Fibroblast of skin of right quadriceps (primary cell): ENCODE data around the gene ACOXL.

Experiments
- DNase-seq: peaks from one replicate; pipeline ENCODE4 v3.0.0-alpha.2; 2013

ACOXL gene

DNA sequence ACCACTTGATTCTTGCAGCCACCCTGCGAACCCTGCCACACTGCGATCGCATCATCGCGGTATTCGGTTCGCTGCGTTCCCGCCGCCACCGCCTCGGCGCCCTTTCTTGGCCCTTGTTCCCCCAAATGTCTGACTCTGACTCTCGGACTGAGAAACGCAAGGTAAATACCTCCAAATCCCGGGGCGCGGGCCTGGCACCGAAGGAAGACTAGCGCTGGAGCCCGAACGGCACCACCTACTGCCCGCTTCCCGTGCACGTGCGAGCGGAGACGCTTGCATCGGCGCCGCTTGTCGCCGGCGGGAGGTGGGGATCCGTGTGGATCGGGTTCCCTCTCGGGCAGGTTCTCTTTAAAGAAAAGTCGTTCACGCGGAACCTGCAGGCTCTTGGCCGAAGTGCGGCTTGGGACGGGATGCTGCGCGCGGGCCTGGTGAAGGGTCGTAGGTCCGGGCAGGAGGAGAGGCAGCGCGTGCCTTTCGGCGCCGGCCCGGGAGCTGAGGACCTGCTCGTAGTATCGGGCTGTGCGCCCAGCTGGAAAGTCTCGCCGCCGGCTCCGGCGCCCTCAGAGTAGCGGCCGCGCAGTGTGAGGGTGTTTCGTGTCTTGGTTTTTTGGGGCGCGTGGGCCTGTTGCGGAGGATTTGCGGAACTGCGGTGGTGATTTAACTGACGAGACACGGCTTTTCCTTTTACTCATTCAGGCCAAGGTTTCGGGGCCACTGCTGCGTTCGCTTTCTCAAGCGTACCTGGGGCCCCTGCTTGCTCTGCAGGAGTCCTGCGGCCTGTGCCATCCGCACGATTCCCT is 388.9 kb downstream of the ACOXL start:
- DNase-seq = peak; percentile 32

DNA sequence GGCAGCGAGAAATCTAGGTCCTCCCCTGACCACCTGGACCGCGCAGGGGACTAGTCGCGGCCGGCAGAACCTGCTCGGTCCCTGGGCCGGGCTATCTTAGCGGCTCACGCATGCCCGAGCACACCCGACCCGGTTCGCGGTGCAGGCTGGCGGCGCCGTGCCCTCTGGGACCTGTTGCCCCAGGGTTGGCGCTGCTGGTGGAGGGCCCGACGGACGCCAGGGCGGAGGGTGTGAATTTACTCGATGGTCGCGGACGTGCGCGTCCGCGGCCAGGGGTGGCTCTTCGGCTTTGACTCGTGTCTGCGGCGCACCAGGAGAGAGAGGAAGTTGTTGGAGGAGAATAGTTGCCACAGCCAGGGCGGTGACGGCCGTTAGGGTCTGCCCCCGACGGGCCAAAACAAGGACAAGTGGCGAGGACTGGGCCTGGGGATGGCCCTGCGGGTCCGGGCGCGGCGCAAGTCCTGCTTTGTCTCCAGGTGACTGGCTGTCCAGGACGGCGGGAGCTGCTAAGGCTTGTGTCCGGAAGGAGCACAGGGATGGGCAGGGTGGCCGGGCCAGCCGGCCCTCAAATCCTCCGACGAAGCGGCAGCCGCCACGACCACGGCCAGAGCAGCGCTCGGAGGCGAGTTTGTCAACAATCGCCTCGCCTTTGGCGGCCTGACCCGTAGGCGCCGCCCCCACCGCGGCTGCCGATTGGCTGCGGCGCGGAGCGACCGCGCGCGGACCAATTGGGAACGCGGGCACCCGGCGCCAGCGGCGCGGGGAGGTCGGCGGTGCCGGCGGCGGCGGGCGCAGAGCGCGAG is 389.7 kb downstream of the ACOXL start:
- DNase-seq = peak; percentile 86

DNA sequence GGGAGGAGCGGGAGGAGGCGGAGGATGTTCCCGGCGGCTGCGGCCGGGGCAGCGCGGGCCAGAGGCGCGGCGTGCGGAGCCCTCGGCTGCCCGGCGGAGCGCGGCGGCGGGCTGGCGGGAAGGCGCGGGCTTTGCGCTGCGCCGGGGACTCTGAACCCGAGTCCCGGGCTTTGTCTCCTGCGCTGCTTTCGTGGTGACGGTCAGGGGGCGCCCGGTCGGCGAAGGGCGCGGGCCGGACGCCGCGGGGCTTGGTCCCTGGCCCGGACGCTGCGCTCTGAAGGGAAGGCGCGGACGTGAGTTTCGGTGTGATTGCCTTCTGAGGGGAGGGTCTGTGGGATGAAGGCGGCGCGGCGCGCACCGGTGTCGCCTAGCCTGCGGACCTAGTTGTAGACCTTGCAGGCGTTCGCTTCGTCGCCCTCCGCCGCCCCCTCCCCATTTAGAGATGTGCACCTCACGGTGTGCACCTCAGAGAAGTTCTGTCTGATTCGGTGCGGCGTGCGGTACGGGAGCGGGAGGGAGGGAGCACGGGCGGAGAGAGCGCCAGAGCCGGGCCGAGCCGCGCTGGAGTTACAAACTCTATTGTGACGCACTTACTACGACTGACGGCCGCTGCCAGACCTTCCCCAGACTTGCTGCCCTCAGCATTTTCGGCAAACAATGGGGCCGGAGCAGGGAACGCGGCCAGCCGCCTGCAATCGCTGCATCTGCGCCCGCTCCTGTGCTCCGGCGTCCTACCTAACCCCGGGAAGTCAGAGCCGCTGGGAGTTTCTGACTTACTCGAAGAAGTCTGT is 390.5 kb downstream of the ACOXL start:
- DNase-seq = peak; percentile 70

DNA sequence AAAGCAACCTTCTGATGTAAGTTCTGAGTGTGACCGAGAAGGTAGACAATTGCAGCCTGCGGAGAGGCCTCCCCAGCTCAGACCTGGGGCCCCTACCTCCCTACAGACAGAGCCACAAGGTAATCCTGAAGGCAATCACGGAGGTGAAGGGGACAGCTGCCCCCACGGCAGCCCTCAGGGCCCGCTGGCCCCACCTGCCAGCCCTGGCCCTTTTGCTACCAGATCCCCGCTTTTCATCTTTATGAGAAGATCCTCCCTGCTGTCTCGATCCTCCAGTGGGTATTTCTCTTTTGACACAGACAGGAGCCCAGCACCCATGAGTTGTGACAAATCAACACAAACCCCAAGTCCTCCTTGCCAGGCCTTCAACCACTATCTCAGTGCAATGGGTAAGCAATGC is 391.4 kb downstream of the ACOXL start:
- no peak for DNase-seq

DNA sequence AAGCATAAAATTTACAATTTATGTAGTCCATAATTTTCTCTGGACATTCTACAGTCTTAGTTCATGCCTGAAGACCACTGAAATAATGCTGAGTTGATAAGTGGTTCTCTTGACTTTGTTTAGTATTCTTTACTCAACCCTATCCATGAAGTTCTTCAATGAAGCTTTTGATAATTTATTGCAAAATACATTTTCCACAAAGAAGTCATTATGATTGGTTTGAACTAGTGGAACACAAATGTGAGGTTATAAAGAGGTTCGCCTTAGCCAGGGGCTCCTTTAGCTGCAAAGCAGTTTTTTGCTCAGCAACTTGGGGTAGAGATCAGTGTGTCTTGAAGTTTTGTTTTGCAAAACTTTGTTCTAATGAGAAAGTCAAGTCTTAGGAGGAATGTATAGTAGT is 394.2 kb downstream of the ACOXL start:
- no peak for DNase-seq

DNA sequence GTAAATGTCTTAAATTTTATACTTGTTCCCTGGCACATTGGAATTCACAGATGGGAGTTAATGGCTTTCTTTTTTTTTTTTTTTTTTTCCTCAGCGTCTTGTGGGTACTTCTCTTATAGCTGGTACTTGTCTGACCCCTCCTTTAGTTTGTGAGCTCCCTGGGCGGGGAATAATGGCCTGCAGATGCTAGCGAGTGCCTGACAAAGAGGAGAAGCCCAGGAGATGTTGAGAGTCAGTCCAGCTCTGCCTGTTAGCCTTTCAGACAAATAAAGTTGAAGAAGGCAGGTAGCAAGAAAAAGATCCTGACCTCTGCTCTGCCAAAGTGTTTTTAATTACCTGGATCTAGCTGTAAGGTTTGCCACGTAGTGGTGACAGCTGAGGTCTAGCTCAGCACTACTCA is 395.0 kb downstream of the ACOXL start:
- DNase-seq = no peak

DNA sequence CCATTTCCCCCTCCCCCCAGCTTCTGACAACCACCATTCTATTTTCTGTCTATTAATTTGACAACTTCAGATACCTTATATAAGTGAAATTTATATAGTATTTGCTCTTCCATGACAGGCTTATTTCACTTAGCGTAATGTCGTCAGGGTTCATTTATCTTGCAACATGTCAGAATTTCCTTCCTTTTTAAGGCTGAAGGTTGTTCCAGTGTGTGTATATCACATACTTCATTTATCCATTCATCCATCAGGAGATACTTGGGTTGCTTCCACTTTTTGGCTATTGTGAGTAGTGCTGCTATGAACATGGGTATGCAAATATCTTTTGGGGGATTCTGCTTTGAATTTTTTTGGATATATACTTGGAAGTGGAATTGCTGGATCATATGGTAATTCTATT is 395.7 kb downstream of the ACOXL start:
- DNase-seq = no peak

DNA sequence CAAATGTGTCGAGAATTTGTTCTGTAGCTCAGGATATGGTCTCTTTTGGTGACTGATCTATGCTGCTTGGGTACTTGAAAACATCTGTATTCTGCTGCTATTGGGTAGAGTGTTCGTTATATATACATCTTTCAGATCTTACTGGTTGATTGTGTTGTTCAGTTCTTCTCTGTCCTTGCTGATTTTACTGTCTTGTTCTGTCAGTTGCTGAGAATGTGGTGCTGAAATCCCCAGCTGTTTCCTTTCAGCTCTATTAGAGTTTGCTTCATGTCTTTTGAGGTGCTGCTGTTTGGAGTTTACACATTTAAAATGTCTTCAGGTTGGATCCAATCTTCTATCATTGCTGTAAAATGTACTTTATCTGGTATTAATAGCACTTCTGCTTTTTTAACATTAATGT is 401.2 kb downstream of the ACOXL start:
- no peak for DNase-seq

DNA sequence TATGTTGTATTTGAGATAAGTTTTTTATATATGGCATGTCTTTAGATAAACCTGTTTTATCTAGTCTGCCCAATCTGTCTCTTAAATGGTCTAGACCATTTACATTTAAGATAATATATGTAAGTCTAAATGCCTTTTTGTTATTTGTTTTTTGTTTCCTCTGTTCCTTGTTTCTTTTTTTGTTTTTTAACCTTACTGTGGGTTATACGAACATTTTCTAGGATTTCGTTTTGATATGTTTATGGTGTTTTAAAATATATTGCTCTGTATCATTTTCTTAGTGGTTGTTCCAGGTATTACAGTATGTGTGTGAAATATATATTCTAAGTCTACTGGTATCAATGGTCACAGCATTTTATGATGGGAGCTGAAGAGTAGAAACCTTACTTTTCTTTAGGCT is 401.7 kb downstream of the ACOXL start:
- DNase-seq = no peak

DNA sequence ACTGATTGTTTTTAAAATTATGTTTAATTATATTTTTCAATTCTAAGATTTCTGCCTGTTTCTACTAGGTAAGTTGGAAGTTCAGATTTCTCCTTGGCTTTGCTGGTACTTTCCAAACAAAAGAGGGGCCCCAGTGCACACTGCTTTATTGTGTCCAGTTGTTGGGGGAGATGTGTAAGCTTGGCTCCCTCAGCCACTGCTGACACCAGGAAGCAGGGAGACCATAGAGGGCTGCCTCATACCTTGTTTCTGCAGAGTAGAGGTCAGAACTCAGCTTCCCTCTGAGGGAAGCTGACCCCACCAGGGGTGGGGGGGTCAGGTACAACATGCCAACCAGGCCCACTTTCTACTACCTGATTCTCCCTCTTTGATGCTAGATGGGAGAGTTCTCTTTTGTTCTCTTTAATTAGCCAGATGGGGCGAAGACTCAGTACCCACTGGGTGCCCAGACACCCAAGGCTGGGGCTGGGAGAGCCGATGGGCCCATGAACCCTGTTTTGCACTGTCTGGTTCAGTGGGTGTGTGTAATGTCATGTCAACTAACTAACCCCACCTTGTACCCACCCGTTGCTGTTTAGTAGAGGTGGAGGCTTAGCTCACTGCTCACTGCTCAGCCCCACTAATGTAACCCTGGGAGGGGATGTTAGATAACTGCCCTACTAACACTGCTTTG is 403.0 kb downstream of the ACOXL start:
- DNase-seq = no peak

DNA sequence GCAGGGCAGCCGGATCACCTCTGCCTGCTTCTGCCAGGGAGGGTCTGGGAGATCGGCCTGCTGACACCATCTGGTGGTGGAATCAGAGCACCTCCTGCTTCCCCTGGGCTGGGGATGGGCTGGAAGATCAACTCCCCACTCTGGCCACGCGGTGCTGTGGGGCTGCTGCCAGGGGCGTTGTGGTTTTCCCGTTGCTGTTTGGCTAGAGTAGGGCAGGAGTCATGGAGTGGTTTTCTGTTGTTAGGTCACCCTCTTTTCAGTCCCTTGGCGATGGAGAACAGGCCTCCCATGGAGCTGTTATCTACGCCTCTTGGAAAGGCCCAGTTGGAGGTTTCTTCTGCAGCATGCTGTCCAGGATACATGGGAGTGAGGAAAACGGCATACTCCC is 403.5 kb downstream of the ACOXL start:
- DNase-seq = peak; percentile 22

DNA sequence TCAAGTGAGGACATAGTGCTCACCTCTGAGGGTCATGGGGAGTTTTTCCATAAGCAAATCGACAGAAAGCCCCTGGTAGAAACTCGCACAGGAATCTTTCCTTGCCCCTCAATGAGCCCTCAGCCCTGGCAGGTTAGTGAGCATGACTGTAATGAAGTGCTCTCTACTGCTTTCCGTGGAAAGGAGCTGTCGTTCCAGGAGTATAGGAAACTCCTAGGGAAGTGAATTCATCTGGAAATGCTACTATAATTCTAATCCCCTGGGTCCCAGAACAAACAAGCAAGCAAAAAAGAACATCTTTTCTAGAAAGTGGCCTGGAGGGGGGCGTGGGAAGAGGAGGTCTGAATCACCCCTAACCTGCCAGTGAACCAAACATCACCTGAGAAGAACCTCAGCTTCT is 406.5 kb downstream of the ACOXL start:
- DNase-seq = no peak

DNA sequence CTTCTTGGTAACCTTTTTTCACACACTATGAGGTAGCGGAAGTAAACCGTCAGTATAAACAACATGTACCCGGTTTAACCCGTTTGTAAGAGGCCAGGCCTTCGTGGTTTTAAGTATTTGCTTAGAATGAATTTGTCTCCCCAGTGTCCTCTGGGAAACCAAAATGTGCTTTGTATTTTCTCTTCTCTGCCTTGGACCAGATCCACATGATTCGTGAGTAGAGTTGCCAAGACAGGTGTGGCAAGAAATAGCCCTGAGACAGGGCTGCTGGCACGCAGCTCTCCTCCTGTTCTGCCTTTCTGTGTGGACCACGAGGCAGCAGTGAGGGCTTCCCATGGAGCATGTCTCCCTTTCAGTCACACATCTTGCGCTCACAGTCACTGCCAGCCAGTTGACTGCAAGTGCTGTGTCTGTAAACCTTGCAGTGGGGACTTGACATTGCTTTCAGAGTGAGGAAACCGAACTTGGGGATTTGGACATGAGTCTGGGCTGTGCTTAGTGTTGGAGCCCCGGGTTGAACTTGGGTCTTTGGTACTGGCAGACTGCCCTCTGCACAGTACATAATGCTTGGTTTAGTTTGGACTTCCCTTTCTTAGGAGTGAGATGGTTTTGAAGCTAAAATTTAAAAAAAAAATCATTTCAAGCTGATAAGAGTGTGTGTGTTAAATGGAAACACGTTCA is 407.4 kb downstream of the ACOXL start:
- no peak for DNase-seq

DNA sequence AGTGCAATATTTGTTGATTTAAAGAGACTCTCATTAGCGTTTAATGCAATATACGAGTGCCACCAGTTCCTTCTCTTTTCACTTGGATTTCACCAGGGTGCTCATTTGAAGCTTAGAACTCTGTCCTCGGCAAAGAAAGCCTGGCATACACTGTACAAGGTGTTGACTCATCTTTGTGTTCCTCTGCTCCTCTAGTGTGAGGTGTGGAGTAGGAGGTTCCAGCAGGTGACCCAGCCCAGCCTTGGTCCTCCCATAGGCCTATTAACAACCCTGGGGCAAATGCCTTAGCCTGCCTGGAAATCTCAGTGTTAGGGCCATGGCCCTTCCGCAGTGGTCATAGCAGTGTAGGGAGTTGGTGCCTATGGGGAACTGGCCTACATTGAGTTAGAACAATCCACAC is 408.4 kb downstream of the ACOXL start:
- DNase-seq = no peak

DNA sequence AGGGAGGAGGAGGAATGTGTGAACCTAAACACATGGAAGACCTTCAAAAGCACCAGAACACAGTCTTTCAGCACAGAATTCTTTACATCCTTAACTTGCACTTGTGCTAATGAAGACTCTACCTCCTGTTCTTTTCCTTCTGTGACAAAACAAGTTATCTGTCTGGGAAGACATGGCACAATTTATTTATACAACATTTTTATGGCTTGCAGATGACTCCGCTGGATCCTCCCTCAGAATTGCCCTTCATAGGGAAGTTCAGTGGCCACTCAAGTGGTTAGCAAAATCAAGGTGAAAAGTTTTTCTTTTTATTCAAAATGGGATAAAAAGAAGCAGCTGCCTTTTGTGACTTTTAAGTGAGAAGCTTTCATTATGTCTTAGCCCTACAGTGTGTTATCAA is 409.7 kb downstream of the ACOXL start:
- no peak for DNase-seq

DNA sequence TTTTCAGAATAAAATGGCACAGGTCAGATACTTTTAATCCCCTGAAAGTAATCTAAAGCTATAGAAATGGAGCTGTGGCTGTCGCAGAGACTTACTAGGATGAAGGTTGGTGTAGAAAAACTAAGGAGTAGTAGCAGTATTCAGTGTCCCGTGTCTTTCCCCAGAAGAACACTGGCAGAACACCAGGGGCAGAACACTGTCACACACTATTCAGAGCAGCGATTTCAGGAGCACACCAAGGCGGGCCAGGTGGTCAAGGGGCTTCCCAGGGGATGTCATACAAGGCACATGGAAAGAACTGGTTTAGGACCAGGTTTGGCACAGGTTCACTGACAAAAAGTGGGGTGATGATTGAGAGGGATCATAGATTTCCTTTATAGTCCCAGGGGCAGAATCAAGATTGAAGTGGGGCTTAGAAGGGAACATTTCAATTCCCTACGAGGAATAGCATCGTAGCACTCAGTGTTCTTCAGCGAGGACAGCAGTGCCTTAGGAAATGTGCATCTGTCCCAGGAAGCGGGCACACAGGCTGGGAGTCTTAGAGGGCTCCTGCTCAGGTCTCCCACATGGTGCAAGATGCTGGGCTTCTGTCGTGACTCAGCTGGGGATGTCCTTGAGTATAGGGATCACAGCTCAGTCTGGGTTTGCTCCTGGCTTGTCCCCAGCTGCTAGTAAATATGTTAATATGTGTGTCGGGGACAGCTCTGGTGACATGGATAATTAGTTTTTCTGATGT is 410.9 kb downstream of the ACOXL start:
- DNase-seq = no peak

DNA sequence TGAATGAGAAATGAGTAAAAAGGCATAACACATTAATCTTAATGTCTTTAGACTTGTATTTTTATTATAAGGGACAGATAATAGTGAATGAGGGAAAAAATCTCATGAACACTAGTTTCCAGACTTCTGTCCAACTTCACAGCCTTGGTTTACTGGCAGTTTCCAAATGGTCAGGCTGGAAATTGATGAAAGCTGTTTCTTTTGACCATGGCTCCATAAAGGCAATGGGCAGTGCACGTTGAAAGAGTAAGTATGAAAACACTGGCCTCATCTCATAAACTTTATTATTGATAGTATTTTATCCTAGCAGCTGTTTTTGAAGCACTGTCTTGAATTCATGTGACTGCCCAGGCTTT is 411.4 kb downstream of the ACOXL start:
- DNase-seq = no peak

DNA sequence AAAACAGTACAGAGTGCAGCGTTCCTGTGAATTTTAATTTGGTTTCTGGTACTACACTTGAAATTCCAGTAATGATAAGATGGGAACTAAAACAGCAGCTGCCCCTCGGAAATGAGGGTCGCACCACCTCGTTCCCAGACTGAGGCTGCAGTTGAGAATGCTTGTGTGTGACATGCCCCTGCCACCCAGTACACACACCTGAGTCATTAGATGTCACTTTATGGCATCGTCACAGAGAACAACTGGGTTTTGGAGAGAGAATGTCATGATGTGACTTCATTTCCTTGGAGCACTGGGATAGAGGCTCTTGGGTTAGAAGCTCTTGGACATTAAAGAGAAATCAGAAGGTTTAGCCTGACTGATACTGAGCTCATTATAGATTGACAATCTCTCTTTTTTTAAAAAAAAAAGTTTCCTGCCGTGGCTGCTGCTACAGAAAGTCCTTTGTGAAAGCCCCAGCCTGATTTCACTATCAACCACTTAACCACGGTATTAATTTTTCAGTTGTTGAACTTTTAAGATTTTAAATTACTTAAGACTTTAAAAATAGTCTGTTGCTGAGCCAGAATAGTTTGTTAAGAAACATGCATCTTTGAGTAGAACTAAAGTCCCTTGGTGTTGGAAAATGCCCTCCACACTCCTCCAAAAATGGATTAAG is 412.9 kb downstream of the ACOXL start:
- DNase-seq = no peak

DNA sequence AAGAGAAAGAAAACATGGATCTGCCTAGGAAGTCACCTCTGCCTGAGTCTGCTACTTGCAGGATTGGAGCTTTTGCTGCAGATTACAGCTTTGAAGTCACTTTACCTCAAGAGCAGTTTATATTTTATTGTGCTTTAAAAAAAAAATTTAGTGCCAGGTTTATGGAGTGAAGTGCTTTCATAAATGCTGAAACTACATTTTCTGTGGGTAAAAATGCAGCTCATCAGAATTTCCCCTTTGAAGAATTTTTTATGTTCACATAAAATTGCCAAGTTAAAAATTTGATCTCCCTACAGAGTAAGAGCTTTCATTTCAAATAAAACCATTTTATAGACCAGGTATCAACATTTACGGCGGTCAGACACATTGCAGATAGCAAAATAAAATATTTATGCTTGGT is 413.6 kb downstream of the ACOXL start:
- no peak for DNase-seq

DNA sequence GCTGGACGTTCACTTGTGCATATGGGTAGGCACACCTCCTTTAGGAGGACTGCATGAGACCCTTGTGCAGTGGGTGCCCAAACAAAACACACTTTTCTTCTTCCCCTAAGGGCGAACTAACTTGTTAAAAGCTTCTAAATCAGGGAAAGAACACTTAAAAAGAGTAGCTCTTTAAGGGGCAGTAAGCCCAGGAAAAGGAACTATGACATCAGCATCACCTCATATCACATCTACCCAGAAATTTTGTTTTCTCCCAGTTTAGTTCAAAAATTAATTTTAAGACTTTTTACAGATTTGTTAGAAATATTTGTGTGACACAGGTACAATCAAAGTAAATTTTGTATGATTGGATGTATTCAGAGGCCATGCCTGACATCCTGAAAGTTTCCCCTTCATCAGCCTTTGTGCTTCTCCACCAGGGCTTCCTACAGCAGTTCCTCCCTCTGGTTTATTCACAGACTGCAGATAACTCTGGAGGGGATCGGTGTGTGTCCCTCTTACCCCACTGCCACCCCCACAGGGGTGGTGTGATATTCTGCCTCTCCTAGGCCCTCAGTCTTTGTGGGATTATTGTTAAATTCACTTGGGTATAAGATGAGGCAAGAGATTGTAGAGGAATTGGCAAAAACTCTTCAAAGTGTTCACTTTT is 416.0 kb downstream of the ACOXL start:
- DNase-seq = no peak

DNA sequence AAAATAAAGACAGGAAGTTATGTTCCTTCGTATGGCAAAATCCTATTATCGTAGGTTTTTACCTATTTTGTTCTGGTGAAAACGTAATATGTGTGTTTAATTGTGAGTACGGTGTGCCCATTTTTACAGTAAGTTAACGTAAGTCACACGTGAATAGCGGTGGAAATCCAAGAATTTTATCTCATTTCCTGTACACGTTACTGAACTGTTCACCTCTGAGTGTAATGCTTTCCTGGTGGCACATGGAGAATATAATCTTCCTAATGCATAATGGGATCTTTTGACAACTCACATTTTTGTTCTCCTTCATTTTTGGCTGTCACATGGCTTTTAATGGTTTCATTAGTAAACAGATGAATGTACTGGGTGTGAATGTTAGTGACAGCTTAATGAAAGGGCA is 416.6 kb downstream of the ACOXL start:
- DNase-seq = no peak
